Measurements from ENCODE around the gene ZNF697.

ZNF697 gene

DNA sequence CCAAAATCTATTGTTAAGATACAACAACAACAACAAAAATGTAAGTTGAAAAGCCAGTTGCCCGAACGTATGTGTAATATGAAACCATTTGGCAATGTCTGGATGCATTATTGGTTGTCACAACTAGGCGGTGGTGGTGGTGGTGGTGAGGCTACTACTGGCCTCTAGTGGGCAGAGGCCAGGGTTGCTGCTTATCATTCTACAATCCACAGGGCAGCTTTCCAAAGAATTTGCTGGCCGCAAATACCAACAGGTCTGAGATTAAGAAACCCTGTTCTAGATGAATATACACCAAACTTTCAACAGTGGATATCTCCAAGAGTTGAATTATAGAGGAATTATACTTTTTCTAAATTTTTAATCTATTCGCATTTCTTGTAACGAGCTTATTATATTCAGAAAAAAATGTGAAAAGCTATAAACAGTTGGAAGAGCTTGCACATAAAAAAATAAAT lies 26.8 kb upstream of the ZNF697 start (continued):
- TF ChIP-seq, protein P1, sequence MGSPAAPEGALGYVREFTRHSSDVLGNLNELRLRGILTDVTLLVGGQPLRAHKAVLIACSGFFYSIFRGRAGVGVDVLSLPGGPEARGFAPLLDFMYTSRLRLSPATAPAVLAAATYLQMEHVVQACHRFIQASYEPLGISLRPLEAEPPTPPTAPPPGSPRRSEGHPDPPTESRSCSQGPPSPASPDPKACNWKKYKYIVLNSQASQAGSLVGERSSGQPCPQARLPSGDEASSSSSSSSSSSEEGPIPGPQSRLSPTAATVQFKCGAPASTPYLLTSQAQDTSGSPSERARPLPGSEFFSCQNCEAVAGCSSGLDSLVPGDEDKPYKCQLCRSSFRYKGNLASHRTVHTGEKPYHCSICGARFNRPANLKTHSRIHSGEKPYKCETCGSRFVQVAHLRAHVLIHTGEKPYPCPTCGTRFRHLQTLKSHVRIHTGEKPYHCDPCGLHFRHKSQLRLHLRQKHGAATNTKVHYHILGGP (tag by site-specific recombination; IDR thresholded peaks at IDR 0.05) = no peak
- TF ChIP-seq GFI1B (tag by site-specific recombination; IDR thresholded peaks at IDR 0.05) = no peak
- no peak for TF ChIP-seq ZNF174 (tag by site-specific recombination; IDR thresholded peaks at IDR 0.05)
- no peak for TF ChIP-seq ZNF366 (tag by site-specific recombination; conservative IDR thresholded peaks at IDR 0.05)
- no peak for TF ChIP-seq SP3 (tag by site-specific recombination; IDR thresholded peaks at IDR 0.05)
- TF ChIP-seq ZNF311 (tag by site-specific recombination; IDR thresholded peaks at IDR 0.05; ENCODE audit: borderline replicate concordance) = no peak

DNA sequence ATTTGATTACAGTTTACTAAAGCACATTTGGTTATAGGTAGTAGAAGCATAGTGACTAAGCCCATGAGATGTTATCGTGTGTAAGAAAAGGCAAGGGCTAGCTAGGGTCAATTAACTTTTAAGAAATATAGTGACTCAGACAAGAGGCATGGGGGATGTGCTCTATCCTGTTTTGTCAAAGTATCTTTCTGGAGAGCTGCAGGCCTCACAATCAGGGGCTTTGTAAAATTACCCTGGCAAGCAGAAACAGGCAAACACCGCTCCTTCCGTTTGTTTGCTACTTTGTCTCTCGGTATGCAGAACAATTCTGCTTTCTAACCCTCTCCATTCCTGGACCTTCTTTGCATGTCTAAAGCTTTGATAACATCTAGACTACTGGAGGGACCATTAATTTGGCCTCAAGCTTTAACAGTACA lies 26.1 kb upstream of the ZNF697 start:
- H3K9me3 ChIP-seq (ENCODE audit: control insufficient read depth, insufficient read depth, low read depth, low read length) = no peaks in the 10 kb centered on the region
- TF ChIP-seq, protein P2, sequence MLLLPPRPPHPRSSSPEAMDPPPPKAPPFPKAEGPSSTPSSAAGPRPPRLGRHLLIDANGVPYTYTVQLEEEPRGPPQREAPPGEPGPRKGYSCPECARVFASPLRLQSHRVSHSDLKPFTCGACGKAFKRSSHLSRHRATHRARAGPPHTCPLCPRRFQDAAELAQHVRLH (tag by site-specific recombination; IDR thresholded peaks at IDR 0.05) = no peak
- TF ChIP-seq, protein P3, sequence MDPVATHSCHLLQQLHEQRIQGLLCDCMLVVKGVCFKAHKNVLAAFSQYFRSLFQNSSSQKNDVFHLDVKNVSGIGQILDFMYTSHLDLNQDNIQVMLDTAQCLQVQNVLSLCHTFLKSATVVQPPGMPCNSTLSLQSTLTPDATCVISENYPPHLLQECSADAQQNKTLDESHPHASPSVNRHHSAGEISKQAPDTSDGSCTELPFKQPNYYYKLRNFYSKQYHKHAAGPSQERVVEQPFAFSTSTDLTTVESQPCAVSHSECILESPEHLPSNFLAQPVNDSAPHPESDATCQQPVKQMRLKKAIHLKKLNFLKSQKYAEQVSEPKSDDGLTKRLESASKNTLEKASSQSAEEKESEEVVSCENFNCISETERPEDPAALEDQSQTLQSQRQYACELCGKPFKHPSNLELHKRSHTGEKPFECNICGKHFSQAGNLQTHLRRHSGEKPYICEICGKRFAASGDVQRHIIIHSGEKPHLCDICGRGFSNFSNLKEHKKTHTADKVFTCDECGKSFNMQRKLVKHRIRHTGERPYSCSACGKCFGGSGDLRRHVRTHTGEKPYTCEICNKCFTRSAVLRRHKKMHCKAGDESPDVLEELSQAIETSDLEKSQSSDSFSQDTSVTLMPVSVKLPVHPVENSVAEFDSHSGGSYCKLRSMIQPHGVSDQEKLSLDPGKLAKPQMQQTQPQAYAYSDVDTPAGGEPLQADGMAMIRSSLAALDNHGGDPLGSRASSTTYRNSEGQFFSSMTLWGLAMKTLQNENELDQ (tag by site-specific recombination; IDR thresholded peaks at IDR 0.05; ENCODE audit: low read depth) = no peak
- TF ChIP-seq ZBTB8A (tag by site-specific recombination; IDR thresholded peaks at IDR 0.05) (no peak), ZSCAN16 (tag by site-specific recombination; IDR thresholded peaks at IDR 0.05) (no peak), GFI1B (tag by site-specific recombination; IDR thresholded peaks at IDR 0.05) (no peak), ZFHX2 (tag by site-specific recombination; conservative IDR thresholded peaks at IDR 0.05) (no peak), ZNF530 (tag by site-specific recombination; IDR thresholded peaks at IDR 0.05; ENCODE audit: low read depth) (0 out of 2 replicates have a peak, but pooled peaks have one; percentile 48), ZNF521 (tag by site-specific recombination; IDR thresholded peaks at IDR 0.05) (no peak), ZNF623 (tag by site-specific recombination; IDR thresholded peaks at IDR 0.05) (no peak), ZNF221 (tag by site-specific recombination; IDR thresholded peaks at IDR 0.05; ENCODE audit: borderline replicate concordance) (no peak), ZBTB48 (tag by site-specific recombination; IDR thresholded peaks at IDR 0.05) (no peak), TRIM28 (IDR thresholded peaks at IDR 0.05; ENCODE audit: borderline replicate concordance, low read length) (0 out of 2 replicates have a peak, but pooled peaks have one; percentile 20)
- TF ChIP-seq, protein P4, sequence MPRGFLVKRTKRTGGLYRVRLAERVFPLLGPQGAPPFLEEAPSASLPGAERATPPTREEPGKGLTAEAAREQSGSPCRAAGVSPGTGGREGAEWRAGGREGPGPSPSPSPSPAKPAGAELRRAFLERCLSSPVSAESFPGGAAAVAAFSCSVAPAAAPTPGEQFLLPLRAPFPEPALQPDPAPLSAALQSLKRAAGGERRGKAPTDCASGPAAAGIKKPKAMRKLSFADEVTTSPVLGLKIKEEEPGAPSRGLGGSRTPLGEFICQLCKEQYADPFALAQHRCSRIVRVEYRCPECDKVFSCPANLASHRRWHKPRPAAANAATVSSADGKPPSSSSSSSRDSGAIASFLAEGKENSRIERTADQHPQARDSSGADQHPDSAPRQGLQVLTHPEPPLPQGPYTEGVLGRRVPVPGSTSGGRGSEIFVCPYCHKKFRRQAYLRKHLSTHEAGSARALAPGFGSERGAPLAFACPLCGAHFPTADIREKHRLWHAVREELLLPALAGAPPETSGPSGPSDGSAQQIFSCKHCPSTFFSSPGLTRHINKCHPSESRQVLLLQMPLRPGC (tag by site-specific recombination; IDR thresholded peaks at IDR 0.05) = no peak
- TF ChIP-seq, protein P5, sequence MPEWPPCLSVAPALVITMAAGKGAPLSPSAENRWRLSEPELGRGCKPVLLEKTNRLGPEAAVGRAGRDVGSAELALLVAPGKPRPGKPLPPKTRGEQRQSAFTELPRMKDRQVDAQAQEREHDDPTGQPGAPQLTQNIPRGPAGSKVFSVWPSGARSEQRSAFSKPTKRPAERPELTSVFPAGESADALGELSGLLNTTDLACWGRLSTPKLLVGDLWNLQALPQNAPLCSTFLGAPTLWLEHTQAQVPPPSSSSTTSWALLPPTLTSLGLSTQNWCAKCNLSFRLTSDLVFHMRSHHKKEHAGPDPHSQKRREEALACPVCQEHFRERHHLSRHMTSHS (tag by site-specific recombination; IDR thresholded peaks at IDR 0.05) = no peak
- ChIA-PET CTCF (interaction anchor here (0.7 to 6.5 kb wide), 15 partner anchors 9 to 373 kb away, joined by 4 to 136 read pairs (median 16); partner anchors contain the start of gene ZNF697), POLR2A (interaction anchor here (0.5 to 2.8 kb wide), 3 partner anchors 26 to 61 kb away, joined by 4 to 11 read pairs (median 5); partner anchors contain the start of gene PHGDH)
- no peak overlapping the region for H3K4me3 ChIP-seq (ENCODE audit: low read depth, low read length)
- no peaks in the 10 kb centered on the region for H3K36me3 ChIP-seq (ENCODE audit: control insufficient read depth in 2 of 2, insufficient read depth in 1 of 2, low read length in 2 of 2)
- no peak overlapping the region; the same call in 1 of the 2 replicates for H3K27ac ChIP-seq (ENCODE audit: extremely low read depth, low read depth, low read length)
- H3K4me1 ChIP-seq (ENCODE audit: control insufficient read depth, insufficient read depth, low read length) = no peaks in the 10 kb centered on the region; the same call in 1 of the 2 replicates
